ENCODE data around the gene PSMD13.

DNA sequence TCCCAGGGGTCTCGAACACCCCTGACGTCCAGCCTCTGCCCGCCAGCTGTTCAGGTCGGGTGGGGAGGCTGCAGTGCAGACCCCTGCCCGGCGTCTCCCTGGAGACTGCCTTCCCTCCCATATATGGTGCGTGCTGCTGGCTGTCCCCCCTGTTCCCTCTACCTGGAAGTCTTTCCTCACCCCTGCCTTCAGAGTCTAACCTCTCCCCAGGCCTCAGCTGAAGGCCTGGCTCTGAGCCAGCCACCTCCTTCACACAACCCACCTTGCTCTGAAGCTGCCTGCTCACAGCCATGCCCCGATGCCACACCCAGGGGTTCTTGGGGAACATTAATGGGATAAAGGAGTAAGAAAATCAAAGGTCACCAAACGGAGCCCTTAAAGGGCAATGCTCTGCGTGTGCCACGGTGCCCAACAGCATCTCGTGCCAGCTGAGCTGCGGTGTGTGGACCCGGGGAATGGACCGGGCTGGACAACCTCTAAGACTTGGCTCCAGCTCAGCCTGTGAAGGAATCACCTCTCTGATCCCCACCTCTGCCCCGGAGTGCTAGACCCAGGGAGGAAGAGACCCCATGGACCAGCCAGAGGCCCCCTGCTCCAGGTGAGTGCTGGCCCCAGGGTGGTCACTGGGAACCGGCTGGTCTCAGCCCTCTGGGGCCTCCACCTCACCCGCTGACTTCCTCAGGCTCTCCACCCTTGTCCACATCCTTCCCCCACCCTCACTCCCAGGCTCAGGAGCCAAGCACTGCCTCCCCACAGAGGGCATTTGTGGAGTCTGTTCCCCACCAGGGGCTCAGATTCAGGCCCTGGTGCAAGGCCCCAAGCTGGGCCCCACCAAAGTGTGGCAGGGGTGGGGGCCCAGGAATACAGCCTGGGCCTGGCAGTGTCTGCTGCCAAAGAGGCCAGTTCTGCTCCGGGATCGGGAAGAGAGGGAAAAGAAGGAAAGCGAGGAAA is 41.5 kb downstream of the PSMD13 start, which contains the start of gene NLRP6:
- no peak for TF ChIP-seq CTCF (IDR thresholded peaks at IDR 0.05; ENCODE audit: low read length)
- TF ChIP-seq EZH2 (IDR thresholded peaks at IDR 0.05; ENCODE audit: borderline replicate concordance, low read length): no peak

Measured in OCI-LY1 (cell line).